ENCODE results near the gene TMEM108. TPM values are rescaled to one million over a fixed set of nuclear protein-coding genes. Genes with fewer than 3 reads are reported as not detected.

TMEM108 gene
- total RNA-seq, 4 donors from 2014 or later, result 0.54 to 2.9 (median 1.4) TPM

DNA sequence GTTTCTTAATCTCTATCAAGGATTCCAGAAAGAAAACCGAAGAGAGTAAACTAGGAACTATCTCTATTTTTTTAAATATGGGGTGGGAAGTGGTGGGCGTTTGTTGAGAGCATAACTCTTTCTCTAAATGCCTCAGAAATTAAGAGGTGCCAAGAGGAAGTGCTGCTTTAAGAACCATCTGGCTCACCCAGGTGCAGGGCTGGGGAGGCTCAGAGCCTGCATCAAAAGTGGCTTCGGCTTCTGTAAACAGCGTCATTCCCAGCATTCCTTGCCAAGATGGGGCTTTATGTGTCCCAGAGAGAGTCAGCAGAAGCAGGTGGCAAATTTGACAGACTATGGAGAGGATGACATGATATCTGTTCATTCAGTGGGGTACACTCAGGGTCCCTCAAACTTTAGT, 238.4 kb downstream of the TMEM108 start:
- intact Hi-C loops (cut with DNase I; ENCODE audit: low total_unique reads), result no loop called here
- DNase-seq (ENCODE audit: low spot score in 2 of 2), result no peak
- TF ChIP-seq, protein P1, sequence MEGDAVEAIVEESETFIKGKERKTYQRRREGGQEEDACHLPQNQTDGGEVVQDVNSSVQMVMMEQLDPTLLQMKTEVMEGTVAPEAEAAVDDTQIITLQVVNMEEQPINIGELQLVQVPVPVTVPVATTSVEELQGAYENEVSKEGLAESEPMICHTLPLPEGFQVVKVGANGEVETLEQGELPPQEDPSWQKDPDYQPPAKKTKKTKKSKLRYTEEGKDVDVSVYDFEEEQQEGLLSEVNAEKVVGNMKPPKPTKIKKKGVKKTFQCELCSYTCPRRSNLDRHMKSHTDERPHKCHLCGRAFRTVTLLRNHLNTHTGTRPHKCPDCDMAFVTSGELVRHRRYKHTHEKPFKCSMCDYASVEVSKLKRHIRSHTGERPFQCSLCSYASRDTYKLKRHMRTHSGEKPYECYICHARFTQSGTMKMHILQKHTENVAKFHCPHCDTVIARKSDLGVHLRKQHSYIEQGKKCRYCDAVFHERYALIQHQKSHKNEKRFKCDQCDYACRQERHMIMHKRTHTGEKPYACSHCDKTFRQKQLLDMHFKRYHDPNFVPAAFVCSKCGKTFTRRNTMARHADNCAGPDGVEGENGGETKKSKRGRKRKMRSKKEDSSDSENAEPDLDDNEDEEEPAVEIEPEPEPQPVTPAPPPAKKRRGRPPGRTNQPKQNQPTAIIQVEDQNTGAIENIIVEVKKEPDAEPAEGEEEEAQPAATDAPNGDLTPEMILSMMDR (IDR thresholded peaks at IDR 0.05), result no peak
- no peak for TF ChIP-seq POLR2A (IDR thresholded peaks at IDR 0.05)
- WGBS, 2 donors, result 49 to 59% methylated on average over 4 of the region's 4 CpGs
- no peak overlapping the region for H3K4me3 ChIP-seq (ENCODE audit: low read depth, poor library complexity, severe bottlenecking)

DNA sequence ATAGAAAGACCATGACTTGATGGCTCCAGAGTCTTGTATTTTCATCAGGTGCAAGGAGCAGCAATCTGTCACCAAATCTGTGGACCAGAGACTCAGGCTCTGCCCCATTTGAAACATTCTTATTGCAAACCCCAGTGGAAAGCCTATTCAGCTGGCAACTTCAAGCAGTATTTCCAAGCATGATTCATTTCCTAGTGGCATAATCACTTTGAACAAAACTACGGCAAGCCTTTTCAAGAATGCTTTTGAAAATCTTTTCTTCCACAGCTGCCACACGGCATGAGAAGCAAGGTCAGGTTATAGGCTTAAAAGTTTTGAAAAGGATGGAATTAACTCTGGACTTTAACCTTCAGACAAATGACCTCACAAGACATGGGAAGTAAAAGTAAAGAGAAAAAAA, 239.6 kb downstream of the TMEM108 start:
- intact Hi-C loops (cut with DNase I; ENCODE audit: low total_unique reads), result no loop called here
- WGBS, 2 donors, result 32 to 38% methylated on average over 2 of the region's 2 CpGs
- TF ChIP-seq, protein P1 (IDR thresholded peaks at IDR 0.05), result no peak
- TF ChIP-seq POLR2A (IDR thresholded peaks at IDR 0.05), result no peak
- no peak overlapping the region for H3K4me3 ChIP-seq (ENCODE audit: low read depth, poor library complexity, severe bottlenecking)
- no peak for DNase-seq (ENCODE audit: low spot score in 2 of 2)

DNA sequence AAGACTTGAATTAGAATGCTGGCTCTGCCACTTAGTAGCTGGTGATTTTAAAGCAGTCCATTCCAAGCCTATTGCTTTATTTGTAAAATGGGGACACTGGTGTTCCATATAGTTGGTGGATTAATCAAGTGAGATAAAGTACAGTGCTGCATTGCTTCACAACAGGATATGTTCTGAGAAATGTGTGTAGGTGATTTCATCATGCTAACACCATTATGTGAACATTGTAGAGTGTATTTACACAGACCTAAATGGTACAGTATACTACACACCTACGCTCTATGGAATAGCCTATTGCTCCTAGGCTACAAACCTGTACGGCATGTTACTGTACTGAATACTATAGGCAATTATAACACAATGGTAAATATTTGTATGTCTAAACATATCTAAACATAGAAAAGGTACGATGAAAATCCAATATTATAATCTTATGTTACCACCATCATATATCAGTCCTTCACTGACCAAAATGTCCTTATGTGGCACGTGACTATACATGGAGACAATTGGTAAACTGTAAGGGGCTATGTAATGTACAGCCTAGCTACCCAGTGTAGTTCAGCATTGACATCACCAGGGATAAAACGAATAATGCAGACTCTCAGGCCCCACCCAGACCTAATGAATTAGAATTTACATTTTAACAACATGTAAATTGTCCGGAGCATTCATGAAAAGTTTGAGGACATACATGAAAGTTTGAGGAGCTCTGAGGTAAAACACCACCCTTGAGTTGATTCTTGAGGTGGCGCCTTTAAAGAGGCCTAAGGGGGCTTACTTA, 240.3 kb downstream of the TMEM108 start:
- intact Hi-C loops (cut with DNase I; ENCODE audit: low total_unique reads), result no loop called here
- TF ChIP-seq, protein P1 (IDR thresholded peaks at IDR 0.05), result no peak
- TF ChIP-seq POLR2A (IDR thresholded peaks at IDR 0.05), result no peak
- no peak for DNase-seq (ENCODE audit: low spot score in 2 of 2)
- whole genome bisulfite sequencing, 2 donors, result 91 to 93% methylated on average over 7 of the region's 7 CpGs
- H3K4me3 ChIP-seq (ENCODE audit: low read depth, poor library complexity, severe bottlenecking), result no peak overlapping the region

DNA sequence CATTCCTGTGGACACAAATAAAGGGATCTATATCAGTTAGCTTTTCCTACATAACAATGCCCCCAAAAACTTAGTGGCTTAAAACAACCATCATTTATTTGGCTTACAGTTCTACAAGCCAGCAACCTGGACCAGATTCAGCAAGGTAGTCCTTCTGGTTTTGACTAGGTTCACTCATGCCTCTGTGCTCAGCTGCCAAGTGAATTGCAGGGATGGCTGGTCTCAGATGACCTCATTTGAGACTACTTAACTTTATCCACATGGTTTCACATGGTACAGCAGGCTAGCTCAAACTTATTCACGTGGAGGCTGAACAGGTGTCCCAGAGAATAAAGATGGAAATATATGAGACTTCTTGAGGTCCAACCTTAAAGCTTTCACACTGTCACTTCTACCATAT, 242.4 kb downstream of the TMEM108 start:
- intact Hi-C loops (cut with DNase I; ENCODE audit: low total_unique reads), result no loop called here
- TF ChIP-seq POLR2A (IDR thresholded peaks at IDR 0.05), result no peak
- TF ChIP-seq, protein P1 (IDR thresholded peaks at IDR 0.05), result no peak
- no peak overlapping the region for H3K4me3 ChIP-seq (ENCODE audit: low read depth, poor library complexity, severe bottlenecking)
- DNase-seq (ENCODE audit: low spot score in 2 of 2), result no peak
- 30 to 50% methylated on average over 1 of the region's 1 CpG for WGBS, 2 donors

DNA sequence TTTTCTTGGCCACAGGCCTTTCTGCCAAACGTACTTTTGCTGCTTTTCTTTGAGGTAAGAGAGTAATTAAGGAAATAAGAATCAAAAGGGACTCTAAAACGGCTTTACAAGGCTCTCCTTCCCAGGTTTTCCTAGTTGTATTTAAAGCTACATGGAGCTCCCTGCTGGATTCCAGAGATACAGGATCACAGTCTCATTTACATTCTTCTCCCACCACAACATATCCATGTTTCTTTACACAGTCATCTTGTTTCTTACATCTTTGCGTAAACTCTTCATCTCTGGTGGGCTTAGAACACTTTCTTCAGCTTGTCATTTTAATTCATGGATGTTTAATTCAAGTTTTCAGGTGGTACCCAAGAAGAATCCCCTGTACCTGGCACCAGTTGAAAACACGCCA, 244.0 kb downstream of the TMEM108 start:
- WGBS, 2 donors, result 71 to 75% methylated on average over 4 of the region's 4 CpGs
- H3K4me3 ChIP-seq (ENCODE audit: low read depth, poor library complexity, severe bottlenecking), result no peak overlapping the region
- intact Hi-C loops (cut with DNase I; ENCODE audit: low total_unique reads), result no loop called here
- no peak for DNase-seq (ENCODE audit: low spot score in 2 of 2)
- TF ChIP-seq, protein P1 (IDR thresholded peaks at IDR 0.05), result no peak
- TF ChIP-seq POLR2A (IDR thresholded peaks at IDR 0.05), result no peak

Data from lower leg skin (tissue), 4 donors.